ENCODE measurements around the gene CCDC85C.

Gene CCDC85C

DNA sequence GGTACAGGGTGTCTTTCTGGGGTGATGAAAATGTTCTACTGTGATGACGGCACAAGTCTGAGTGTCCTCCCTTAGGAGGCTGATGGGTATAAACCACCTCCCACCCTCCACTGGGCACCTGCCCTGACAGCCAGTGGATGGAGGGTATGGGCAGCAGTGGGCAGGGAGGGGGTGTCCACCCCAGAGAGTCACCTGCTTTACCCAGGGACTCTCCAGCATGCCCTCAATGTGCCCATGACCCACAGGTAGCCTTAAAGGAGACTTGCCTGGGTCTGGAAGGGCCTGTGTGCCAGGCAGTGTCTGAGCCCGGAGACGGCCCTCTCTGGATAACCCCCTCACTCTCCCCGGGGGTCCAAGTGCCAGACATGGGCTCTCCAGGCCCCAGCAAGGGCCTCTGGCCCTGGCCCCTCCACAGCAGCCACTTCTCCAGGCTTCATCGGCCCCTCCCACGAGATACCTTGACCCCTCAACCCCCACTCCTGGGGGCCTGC, 84.0 kb downstream of the CCDC85C start:
- DNase-seq: no peak

- no peak for DNase-seq
Observed at GRCh38 chr14:99519347-99519881, 84.6 kb downstream of the CCDC85C start.

GRCh38 chr14:99518441-99519346, 85.3 kb downstream of the CCDC85C start:
- DNase-seq: peak; percentile 86

DNA sequence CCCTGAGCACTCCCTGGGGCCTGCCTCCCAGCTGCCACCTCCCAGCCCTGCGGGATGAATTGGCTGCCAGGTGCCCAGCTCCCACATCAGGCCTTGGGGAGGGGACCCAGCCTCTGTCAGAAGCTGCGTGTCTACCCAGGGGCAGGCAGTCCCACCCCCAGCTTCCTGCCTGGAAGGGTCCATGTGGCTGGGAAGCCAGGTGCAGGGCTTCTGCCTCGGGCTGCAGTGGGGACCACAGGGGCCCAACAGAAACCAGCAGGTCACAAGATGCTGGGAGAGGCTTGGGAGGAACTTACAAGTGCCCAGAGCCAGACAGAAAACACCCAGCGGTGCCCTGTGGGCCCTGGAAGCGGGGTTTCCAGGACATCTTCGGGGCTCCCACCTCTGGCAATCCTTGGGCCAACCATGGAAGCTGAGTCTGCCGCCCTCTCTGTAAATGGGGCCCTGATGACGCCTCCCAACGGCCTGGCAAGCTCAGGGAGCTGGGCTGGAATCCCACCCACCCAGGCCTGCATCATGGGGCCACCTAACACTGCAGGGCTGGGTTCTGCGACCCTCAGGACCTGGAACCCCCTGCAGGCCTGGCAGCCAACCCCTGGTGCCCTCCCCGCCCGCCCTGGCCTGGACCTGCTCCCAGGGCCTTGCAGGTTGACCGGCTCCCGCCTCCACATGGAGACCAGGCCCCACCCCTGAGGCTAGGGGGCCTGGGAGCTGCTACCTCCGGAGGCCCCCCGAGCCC, 86.2 kb downstream of the CCDC85C start:
- DNase-seq: no peak

GRCh38 chr14:99516871-99517642, 87.0 kb downstream of the CCDC85C start:
- DNase-seq: no peak

- DNase-seq: no peak
Observed at GRCh38 chr14:99516156-99516870, 87.7 kb downstream of the CCDC85C start.

DNA sequence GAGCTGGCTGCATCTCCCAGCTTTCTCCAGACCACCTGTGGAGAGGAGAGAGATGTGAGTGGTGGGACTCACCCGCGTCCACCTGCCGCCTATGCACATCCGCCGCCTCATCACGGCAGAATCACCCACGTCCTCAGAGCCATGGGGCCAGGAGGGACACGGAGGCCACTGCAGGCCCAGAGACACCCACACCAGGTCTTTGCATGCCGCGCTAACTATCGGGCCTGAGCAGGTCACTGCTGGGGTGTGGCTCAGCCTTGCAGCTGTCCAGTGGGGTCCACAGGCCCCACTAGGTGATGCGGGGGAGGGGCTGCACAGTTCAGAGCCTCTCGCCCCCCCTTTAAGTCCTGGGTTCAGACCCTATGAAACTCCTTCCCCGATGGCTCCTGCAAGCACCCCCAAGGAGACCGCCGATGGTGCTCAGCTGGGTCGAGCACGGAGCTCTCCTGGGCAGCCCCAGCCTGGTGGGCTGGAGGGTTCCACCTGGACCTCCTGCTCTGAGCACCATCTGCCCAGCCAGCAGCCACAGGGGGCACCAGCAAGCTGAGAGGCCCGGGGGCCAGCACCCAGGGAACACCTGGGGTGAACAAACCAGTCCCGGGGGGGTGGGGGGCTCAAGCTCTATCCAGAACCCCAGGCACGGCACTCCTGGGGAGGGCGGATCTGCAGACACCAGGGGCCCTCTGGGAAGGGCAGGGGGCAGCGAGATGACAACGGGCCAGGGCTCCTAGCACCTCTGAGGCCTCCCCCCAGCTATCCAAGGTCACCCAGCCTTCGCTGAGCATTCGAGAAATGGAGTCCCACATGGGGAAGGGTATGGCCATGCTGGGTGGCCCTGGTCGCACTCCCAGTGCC, 88.5 kb downstream of the CCDC85C start:
- no peak for DNase-seq

DNA sequence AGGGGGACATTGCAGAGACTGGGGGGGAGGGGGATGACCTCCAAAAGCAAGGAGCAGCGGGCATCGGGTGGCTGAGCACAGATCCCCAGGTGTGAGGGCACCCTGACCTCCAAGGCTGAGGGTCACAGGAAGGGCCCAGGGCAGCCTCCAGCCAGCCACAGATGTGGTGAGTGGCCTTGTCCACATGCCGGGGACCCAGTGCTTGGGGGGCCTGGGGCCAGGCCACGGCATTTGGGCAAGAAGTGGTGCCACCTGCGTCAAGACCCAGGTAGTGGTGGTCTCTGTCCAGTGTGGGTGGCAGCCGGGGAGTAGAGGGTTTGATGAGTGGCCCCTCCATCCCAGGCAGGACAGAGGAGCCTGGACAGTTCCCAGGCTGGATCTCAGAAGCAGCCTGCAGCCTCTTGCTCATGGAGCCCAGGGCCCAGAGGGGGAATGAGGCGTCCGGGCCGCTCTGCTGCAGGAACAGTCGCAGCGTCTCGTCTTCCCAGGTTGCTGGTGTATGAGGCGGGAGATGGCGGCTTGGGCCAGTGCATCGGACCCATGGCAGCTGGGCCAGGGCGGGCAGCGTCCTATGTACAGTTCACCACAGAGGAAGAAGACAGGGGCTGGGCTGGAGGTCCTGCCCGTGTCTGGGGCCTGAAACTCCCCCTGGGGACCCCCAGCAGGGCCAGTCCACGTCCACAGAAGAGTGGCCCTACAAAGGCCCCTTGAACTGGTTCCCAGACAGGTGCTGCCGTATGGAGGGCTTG, 89.3 kb downstream of the CCDC85C start:
- no peak for DNase-seq

DNA sequence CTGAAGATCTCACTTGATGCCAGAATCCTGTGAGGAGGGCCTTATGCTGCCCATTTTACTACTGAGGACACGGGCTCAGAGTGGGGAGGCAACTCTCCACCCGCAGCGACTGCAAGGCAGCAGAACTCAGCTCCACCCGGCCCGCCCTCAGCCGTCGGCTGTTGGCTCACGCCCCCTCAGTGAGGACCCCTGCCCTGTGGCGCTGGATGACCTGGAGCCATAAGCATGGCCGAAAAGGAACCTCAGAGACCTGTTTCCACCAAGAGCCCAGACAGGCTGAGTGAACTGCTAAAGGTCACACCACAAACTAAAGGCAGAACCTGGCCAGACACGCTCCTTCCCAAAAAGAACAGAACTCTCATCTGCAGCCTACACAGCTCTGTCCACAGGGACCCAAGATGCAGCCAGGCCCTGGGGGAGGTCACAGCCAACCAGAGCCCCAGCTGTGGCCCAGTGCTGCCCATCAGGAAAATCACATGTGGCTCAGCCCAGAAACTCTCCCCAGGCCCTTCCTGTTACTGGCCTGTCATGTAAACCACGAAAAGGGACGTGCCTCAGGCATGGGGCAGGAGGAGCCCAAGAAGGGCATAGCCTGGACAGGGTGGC, 90.0 kb downstream of the CCDC85C start:
- no peak for DNase-seq

DNA sequence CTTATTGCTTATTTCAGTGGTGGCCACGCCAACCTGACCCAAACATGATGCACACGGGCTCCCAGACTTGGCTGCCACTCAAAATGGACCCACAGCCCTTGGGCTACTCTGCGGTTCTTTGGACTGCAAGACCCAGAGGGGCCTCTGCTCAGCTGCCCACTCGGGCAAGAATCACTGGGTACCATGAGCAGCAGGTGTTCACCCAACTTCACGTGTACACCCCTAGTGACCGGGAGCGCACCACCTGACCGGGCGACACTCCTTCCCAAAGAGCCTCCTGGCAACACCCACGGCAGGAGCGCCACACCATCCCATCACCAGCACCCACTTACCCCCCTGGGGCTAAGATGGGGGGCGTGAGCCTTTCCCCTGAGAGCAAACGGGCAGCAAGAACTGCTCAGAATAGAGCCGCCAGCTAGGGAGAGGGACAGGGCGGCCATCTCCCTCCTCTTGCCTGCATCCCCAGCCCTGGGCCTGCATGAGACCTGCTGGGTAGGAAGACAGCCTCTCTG, 90.8 kb downstream of the CCDC85C start:
- no peak for DNase-seq

DNA sequence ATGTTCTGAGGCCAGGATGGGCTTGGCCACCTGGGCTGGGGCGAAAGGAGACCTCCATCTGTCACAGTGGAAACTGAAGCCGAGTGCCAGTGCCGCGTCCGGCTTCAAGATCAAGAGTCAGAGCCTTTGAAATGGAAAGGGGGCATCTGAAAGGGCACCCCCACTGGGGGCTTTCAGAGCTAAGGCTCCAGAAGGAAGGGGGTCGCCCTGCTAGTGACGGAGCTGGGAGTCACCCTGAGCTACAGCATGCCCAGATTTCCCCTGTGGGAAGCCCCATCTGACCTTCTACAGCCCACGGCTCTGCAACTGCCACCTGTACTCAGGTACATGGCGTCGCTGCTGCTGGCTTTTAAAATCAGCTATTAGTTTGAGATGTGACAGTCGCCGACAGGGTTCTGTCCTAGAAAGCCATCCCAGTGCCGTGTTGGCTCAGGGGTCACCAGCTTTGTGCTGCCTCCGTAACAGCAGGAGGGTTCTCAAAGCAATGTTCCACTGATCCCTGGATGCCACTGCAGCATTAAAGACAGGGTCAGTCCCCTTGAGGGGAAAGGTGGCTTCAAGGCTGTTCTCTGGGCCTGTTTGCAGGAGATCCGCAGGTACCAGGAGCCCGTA, 91.3 kb downstream of the CCDC85C start:
- no peak for DNase-seq

- DNase-seq: no peak
Observed at GRCh38 chr14:99512110-99512449, 91.9 kb downstream of the CCDC85C start.

DNA sequence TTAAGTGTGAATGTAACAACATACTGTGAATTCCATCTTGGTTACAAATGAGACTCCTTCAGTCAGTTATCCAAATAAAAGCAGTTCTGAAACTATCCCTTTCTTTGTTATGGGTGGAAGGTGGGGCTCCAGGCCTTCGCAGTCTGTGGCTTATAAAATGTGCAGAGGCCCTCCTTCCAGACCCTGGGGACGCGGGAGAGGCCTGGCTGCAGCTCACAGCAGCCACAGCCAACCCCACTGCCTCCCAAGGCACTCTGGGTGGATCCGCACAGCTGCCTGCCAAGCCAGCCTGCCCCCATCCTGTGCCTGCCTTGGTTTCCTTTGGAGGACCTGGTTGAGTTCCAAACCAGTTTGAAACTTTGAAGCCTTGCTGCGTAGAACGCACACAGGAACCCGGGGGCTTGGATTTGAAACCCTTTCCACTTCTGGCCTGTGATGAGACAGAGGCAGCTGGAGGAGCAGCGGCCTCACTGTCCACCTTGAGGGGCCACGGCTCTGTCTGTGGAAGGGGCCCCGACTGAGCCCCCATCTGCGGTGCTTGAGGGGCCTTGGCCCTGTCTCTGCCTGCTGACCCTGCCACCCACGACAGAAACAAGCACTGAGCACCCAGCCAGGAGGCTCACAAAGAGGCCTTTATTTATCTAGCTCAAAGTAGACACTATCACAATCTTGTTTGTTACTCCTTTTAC, 92.4 kb downstream of the CCDC85C start:
- DNase-seq: no peak

- no peak for DNase-seq
Observed at GRCh38 chr14:99510556-99511139, 93.4 kb downstream of the CCDC85C start.

DNA sequence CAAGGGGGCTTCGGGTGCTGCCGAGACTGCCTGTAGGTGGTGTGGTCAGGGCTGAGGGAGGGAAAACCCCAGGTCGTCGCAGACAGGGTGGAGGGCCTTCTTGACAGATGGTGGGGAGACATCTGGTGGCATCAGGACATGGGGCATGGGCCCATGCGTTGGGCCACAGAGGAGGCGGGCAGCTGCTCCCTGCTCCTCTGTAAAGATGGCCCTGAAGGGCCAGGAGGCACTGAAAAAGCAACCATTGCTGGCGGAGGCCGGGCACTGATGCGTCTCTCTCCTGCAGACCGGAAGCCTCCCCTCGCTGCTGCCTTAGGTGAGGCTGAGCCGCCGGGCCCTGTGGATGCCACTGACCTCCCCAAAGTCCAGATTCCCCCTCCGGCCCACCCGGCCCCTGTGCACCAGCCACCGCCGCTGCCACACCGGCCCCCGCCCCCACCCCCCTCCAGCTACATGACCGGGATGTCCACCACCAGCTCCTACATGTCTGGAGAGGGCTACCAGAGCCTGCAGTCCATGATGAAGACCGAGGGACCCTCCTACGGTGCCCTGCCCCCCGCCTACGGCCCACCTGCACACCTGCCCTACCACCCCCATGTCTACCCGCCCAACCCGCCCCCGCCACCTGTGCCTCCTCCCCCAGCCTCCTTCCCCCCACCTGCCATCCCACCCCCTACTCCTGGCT, 94.0 kb downstream of the CCDC85C start:
- DNase-seq: no peak

DNA sequence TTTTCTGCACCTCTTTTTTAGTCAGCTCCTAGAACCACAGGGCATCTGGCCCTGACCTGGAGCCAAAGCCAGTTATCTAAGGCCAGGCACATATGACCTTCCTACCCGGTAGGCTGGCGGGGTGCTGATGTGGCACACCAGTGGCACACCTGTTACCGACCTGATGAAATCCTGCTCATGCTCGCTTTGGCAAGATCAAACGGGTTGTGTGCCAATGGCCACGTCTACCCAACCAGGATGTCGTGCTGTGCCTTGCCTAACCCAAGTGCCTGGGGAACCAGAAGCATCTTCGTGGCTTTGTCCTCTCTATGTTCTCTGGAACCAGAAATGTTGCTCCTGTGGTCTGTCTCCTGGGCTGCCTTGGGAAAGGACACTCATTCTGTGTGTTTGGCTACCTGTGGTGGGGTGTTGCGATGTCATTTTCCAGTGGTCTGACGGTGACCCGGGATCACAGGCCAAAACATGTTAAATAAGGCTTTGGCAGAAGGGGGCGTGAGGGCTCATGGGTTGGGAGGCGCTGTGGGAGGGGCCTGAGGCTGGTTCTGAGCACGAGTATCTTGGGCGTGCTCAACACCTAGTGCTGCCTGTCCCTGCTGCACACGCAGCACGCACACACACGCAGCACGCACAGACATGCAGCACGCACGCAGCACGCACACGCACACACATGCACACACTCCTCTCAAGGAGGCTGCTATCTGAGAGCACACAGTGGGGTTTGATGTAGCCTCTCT, 94.9 kb downstream of the CCDC85C start:
- no peak for DNase-seq
